ENCODE data around the gene AHCYL2. TPM values are rescaled to one million over a fixed set of nuclear protein-coding genes. Genes with fewer than 3 reads are reported as not detected.

AHCYL2 gene
- total and polyA plus RNA-seq, 2 donors (not counting 1 experiment from before 2014, with no cell fraction given), result 8.8 to 26.2 TPM

DNA sequence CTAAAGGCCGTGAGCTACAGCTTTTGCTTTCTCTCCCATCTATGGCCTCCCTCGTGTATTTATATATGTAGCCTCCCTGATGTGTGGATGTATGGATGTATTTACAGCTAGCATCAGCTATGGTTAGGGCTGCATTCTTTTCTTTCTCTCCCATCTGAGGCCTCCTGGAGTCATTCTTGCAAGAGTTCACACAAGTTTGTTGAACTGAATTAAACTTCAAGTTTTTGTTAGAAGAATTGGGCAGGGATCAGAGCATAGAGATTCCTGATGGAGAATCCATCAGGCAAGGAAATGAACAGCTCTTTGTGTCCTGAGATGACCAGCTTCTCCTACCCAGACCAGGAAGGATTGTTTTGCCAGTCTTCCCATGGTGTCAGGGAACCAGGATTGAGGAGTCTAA lies 60.3 kb downstream of the AHCYL2 start:
- ChIA-PET CTCF (interaction anchor here (0.6 to 4.6 kb wide), 4 partner anchors 12 to 195 kb away, joined by 3 to 22 read pairs (median 6); no protein-coding TSS in a partner anchor), POLR2A (interaction anchor here (0.6 to 0.7 kb wide), 2 partner anchors 10 to 49 kb away, joined by 5 to 14 read pairs; no protein-coding TSS in a partner anchor)
- H3K27me3 Mint-ChIP-seq, result no peaks in the 10 kb centered on the region
- Histone ChIP-seq H3K9ac (ENCODE audit: low read length) (no peak overlapping the region), H3K27ac (ENCODE audit: low read length in 2 of 2) (no peak overlapping the region), H3K9me3 (ENCODE audit: control extremely low read depth in 1 of 3, control insufficient read depth in 2 of 3, insufficient read depth in 1 of 3, low read length in 2 of 3) (no peaks in the 10 kb centered on the region), H4K20me1 (ENCODE audit: control insufficient read depth, insufficient read depth, low read length, poor library complexity, severe bottlenecking) (no peaks in the 10 kb centered on the region), H3K4me1 (ENCODE audit: control insufficient read depth in 2 of 2, insufficient read depth in 2 of 2, low read length in 2 of 2) (no peaks in the 10 kb centered on the region), H3K4me2 (replicated peaks; ENCODE audit: low read depth, low read length, poor library complexity, severe bottlenecking) (no peak overlapping the region), H3K36me3 (replicated peaks in 1 of 2; ENCODE audit: control extremely low read depth in 1 of 2, control insufficient read depth in 1 of 2, extremely low read depth in 1 of 2, insufficient read depth in 2 of 2, low read length in 1 of 2) (peaks cover 0 to 3% of the 10 kb centered on the region in 2 experiments), H3K79me2 (ENCODE audit: control insufficient read depth, insufficient read depth, low read length) (no peaks in the 10 kb centered on the region), H3K4me3 (ENCODE audit: control extremely low read depth in 1 of 5, extremely low read depth in 1 of 5, insufficient read depth in 1 of 5, low read depth in 2 of 5, low read length in 4 of 5) (no peak overlapping the region), H2AFZ (ENCODE audit: insufficient read depth, low read depth, low read length, poor library complexity, severe bottlenecking) (no peak overlapping the region), H3K27me3 (replicated peaks in 1 of 4; ENCODE audit: control extremely low read depth in 1 of 4, control insufficient read depth in 3 of 4, insufficient read depth in 4 of 4, low read length in 3 of 4) (no peaks in the 10 kb centered on the region)
- TF ChIP-seq CTCF (IDR thresholded peaks at IDR 0.05) (no peak), EZH2 (IDR thresholded peaks at IDR 0.05; ENCODE audit: borderline replicate concordance, insufficient read depth, low read depth, low read length, poor library complexity, severe bottlenecking) (no peak)
- no peak overlapping the region for H3K4me3 Mint-ChIP-seq
- no peaks in the 10 kb centered on the region for H3K4me1 Mint-ChIP-seq
- DNase-seq, result no peak
- intact Hi-C loops (cut with micrococcal nuclease), result no loop called here
- no peak overlapping the region for H3K27ac Mint-ChIP-seq
- H3K9me3 Mint-ChIP-seq (ENCODE audit: insufficient read depth), result no peaks in the 10 kb centered on the region
- WGBS (ENCODE audit: insufficient coverage), result no CpG with 5 or more reads among the region's 2 CpGs
- ATAC-seq (ENCODE audit: low read depth), result no peak

GRCh38 chr7:129292861-129293260 lies 68.0 kb downstream of the AHCYL2 start:
- Mint-ChIP-seq H3K4me3 (no peak overlapping the region), H3K9me3 (ENCODE audit: insufficient read depth) (no peaks in the 10 kb centered on the region), H3K27ac (no peak overlapping the region), H3K27me3 (no peaks in the 10 kb centered on the region), H3K4me1 (no peaks in the 10 kb centered on the region)
- Histone ChIP-seq H3K9ac (ENCODE audit: low read length) (no peak overlapping the region), H2AFZ (ENCODE audit: insufficient read depth, low read depth, low read length, poor library complexity, severe bottlenecking) (no peak overlapping the region), H3K36me3 (replicated peaks in 1 of 2; ENCODE audit: control extremely low read depth in 1 of 2, control insufficient read depth in 1 of 2, extremely low read depth in 1 of 2, insufficient read depth in 2 of 2, low read length in 1 of 2) (no peaks in the 10 kb centered on the region), H3K4me2 (replicated peaks; ENCODE audit: low read depth, low read length, poor library complexity, severe bottlenecking) (no peak overlapping the region), H3K9me3 (ENCODE audit: control extremely low read depth in 1 of 3, control insufficient read depth in 2 of 3, insufficient read depth in 1 of 3, low read length in 2 of 3) (no peaks in the 10 kb centered on the region), H4K20me1 (ENCODE audit: control insufficient read depth, insufficient read depth, low read length, poor library complexity, severe bottlenecking) (no peaks in the 10 kb centered on the region), H3K27ac (ENCODE audit: low read length in 2 of 2) (no peak overlapping the region), H3K27me3 (replicated peaks in 1 of 4; ENCODE audit: control extremely low read depth in 1 of 4, control insufficient read depth in 3 of 4, insufficient read depth in 4 of 4, low read length in 3 of 4) (no peaks in the 10 kb centered on the region), H3K4me3 (ENCODE audit: control extremely low read depth in 1 of 5, extremely low read depth in 1 of 5, insufficient read depth in 1 of 5, low read depth in 2 of 5, low read length in 4 of 5) (no peak overlapping the region), H3K4me1 (ENCODE audit: control insufficient read depth in 2 of 2, insufficient read depth in 2 of 2, low read length in 2 of 2) (no peaks in the 10 kb centered on the region), H3K79me2 (ENCODE audit: control insufficient read depth, insufficient read depth, low read length) (no peaks in the 10 kb centered on the region)
- no peak for ATAC-seq (ENCODE audit: low read depth)
- ChIA-PET POLR2A (no interaction called here), CTCF (interaction anchor here (1.0 kb wide), 1 partner anchor 74 kb away, joined by 4 read pairs; no protein-coding TSS in a partner anchor)
- intact Hi-C loops (cut with micrococcal nuclease), result no loop called here
- DNase-seq, result no peak
- no CpG with 5 or more reads among the region's 3 CpGs for WGBS (ENCODE audit: insufficient coverage)
- TF ChIP-seq EZH2 (IDR thresholded peaks at IDR 0.05; ENCODE audit: borderline replicate concordance, insufficient read depth, low read depth, low read length, poor library complexity, severe bottlenecking) (no peak), CTCF (IDR thresholded peaks at IDR 0.05) (no peak)

Measured in B cell (primary cell).